Chondrocyte (in vitro differentiated cells): Measurements from ENCODE around the gene MRPL49. TPM values are rescaled to one million over a fixed set of nuclear protein-coding genes. Genes with fewer than 3 reads are reported as not detected.

Source experiments
- DNase-seq: peaks from one replicate; pipeline ENCODE4 v3.0.0; 2021; ENCODE audit warnings: mixed read lengths, low spot score
- H3K27ac Mint-ChIP-seq: one replicate; pipeline ENCODE4 v1.8.0; 2021; ENCODE audit warnings: mild to moderate bottlenecking, moderate library complexity, mixed read lengths; ENCODE audit not compliant: unreplicated experiment
- H3K27me3 Mint-ChIP-seq: 2 replicates; pipeline ENCODE4 v1.8.0; 2021; ENCODE audit warnings: low read depth, mixed read lengths
- H3K36me3 Mint-ChIP-seq: 2 replicates; pipeline ENCODE4 v1.8.0; 2021; ENCODE audit warnings: low read depth, mixed read lengths
- H3K4me1 Mint-ChIP-seq: 2 replicates; pipeline ENCODE4 v1.8.0; 2021; ENCODE audit warnings: low read depth, mild to moderate bottlenecking, mixed read lengths
- H3K4me3 Mint-ChIP-seq: one replicate; pipeline ENCODE4 v1.8.0; 2021; ENCODE audit warnings: mild to moderate bottlenecking, moderate library complexity, mixed read lengths; ENCODE audit not compliant: unreplicated experiment
- H3K9me3 Mint-ChIP-seq: 2 replicates; pipeline ENCODE4 v1.8.0; 2021; ENCODE audit warnings: low read depth, mixed read lengths
- total RNA-seq: library from RNA; stranded (reverse); gene quantifications from 3 replicates; pipeline ENCODE4 v1.2.1, GENCODE V29; 2021
- TF ChIP-seq, protein P1 (sequence below): fragments of 200-600 bp; sonication (generic); IDR thresholded peaks from 2 replicates; pipeline ENCODE4 v1.5.0; 2021; ENCODE audit warnings: antibody characterized with exemption, mild to moderate bottlenecking, moderate library complexity

MRPL49 gene
- total RNA-seq, 1 donor from 2014 or later: 37.2 TPM

DNA sequence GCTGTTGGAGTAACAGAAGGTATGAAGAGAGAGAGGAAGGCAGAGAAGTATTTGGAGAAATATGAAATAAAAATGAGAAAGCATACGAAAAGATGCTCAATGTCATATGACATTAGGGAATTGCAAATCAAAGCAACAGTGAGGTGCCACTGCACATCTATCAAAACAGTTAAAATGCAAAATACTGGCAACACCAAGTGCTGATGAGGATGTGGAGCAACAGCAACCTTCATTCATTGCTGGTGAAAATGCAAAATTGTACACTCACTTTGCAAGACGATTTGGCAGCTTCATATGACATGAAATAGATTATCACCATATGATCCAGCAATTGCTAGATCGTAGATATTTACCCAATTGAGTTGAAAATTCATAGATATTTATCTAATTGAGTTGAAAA is 38.5 kb downstream of the MRPL49 start:
- no peak overlapping the region for H3K4me3 Mint-ChIP-seq
- H3K27ac Mint-ChIP-seq: no peak overlapping the region
- H3K4me1 Mint-ChIP-seq: no peaks in the 10 kb centered on the region
- TF ChIP-seq, protein P1, sequence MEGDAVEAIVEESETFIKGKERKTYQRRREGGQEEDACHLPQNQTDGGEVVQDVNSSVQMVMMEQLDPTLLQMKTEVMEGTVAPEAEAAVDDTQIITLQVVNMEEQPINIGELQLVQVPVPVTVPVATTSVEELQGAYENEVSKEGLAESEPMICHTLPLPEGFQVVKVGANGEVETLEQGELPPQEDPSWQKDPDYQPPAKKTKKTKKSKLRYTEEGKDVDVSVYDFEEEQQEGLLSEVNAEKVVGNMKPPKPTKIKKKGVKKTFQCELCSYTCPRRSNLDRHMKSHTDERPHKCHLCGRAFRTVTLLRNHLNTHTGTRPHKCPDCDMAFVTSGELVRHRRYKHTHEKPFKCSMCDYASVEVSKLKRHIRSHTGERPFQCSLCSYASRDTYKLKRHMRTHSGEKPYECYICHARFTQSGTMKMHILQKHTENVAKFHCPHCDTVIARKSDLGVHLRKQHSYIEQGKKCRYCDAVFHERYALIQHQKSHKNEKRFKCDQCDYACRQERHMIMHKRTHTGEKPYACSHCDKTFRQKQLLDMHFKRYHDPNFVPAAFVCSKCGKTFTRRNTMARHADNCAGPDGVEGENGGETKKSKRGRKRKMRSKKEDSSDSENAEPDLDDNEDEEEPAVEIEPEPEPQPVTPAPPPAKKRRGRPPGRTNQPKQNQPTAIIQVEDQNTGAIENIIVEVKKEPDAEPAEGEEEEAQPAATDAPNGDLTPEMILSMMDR: no peak
- no peaks in the 10 kb centered on the region for H3K36me3 Mint-ChIP-seq
- peaks cover 2% of the 10 kb centered on the region for H3K27me3 Mint-ChIP-seq
- H3K9me3 Mint-ChIP-seq: no peaks in the 10 kb centered on the region
- DNase-seq: no peak

DNA sequence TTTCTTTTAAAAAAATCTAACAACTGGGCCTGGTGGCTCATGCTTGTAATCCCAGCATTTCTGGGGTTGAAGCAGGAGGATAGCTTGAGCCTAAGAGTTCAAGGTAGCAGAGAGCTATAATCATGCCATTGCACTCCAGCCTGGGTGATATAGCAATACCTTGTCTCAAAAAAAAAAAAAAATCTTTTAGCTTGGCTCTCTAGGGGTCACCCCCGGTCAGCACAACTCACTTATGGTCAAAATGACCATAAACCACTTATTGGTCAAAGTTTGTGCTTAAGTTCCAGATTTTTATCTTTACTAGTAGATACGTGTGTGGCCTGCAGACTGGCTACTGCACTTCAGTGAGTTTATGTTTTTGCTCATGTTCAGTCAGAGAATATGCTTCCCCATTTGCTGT is 41.6 kb downstream of the MRPL49 start:
- peaks cover 2% of the 10 kb centered on the region for H3K27me3 Mint-ChIP-seq
- DNase-seq: no peak
- H3K27ac Mint-ChIP-seq: no peak overlapping the region
- TF ChIP-seq, protein P1: no peak
- no peaks in the 10 kb centered on the region for H3K36me3 Mint-ChIP-seq
- no peak overlapping the region for H3K4me3 Mint-ChIP-seq
- no peaks in the 10 kb centered on the region for H3K9me3 Mint-ChIP-seq
- no peaks in the 10 kb centered on the region for H3K4me1 Mint-ChIP-seq

DNA sequence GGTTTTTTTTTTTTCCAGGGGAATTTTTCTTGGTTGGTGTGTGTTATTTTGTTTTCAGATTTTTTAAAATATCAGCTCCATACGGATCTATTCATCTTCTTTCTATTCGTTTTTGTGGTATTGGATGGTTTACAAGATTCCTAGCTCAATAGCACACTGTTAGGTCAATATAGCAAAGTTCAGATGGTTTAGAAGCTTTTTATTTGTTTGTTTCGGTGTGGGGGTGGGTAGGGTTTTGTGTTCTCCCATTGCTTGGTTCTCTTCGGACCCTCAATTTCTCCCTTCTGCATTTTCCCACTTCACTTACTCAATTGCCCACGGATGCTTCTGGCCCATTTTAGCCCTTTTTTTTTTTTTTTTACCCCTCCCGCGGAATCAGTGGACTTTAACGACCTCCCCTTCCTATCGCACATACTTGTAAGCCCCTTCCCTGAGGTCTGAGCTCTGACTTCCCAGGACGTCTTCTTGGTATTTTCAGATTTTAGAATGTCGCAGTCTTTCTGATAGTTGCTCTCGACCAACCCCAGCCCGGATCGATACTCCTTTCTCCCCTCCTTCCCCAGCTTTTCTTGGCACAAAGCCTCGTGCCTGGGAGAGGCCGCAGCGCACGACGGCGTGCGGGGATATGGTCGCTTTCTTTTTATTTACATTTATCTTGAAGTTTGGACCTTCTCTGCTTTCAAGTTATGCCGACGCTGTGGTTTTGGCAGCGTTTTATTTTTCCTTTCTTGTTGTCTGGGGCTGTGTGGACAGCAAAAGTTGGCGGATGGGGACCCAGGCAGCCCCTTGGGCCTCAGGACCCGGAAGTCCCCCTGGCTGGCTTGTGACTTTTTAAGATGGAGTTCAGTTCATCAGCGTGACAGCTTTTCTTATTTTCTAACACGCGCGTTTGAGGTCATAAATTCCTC is 43.5 kb downstream of the MRPL49 start:
- peaks cover 8% of the 10 kb centered on the region for H3K4me1 Mint-ChIP-seq
- H3K9me3 Mint-ChIP-seq: no peaks in the 10 kb centered on the region
- H3K27me3 Mint-ChIP-seq: no peaks in the 10 kb centered on the region
- TF ChIP-seq, protein P1: no peak
- H3K27ac Mint-ChIP-seq: no peak overlapping the region
- no peak for DNase-seq
- no peaks in the 10 kb centered on the region for H3K36me3 Mint-ChIP-seq
- no peak overlapping the region for H3K4me3 Mint-ChIP-seq

DNA sequence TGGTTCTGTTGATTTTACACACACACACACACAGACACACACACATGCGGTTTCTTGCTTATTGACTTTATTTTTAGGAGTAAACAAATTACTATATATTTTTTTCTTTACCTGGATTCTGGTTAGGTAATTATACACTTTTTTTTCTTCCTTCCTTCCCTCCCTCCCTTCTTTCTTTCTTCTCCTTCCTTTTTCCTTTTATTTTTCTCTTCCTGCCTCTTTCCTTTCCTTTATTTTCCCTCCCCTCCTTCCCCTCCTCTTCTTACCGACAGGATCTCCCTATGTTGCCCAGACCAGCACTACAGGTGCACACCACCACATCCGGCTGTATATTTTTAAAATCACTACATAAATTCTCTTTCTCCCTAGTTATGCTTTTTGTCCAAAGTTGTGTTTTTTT is 44.8 kb downstream of the MRPL49 start:
- TF ChIP-seq, protein P1: no peak
- Mint-ChIP-seq H3K9me3 (no peaks in the 10 kb centered on the region), H3K27me3 (no peaks in the 10 kb centered on the region), H3K27ac (no peak overlapping the region), H3K36me3 (no peaks in the 10 kb centered on the region), H3K4me3 (no peak overlapping the region), H3K4me1 (peaks cover 8% of the 10 kb centered on the region)
- DNase-seq: no peak

DNA sequence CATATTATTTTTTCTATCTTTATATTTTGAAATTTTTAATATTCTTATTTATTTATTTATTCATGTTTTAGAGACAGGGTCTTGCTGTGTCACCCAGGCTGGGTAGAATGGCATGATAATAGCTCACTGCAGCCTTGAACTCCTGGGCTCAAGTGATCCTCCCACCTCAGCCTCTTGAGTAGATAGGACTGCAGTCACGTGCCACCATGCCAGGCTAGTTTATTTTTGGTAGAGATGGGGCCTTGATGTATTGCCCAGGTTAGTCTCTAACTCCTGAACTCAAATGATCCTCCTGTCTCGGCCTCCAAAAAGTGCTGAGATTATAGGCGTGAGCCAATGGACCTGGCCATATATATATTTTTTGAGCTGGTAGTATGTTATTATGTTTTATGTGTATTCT is 45.5 kb downstream of the MRPL49 start:
- H3K27ac Mint-ChIP-seq: no peak overlapping the region
- H3K4me3 Mint-ChIP-seq: no peak overlapping the region
- H3K36me3 Mint-ChIP-seq: no peaks in the 10 kb centered on the region
- H3K27me3 Mint-ChIP-seq: no peaks in the 10 kb centered on the region
- no peak for DNase-seq
- peaks cover 8% of the 10 kb centered on the region for H3K4me1 Mint-ChIP-seq
- TF ChIP-seq, protein P1: no peak
- no peaks in the 10 kb centered on the region for H3K9me3 Mint-ChIP-seq
